Measurements from ENCODE around the gene TBX6. TPM values are rescaled to one million over a fixed set of nuclear protein-coding genes. Genes with fewer than 3 reads are reported as not detected.
"Not testable (repeated sequence)": the region's sequence is repeated elsewhere in the genome, so short reads cannot be mapped to it uniquely, and the experiment has no call there.

The TBX6 gene
- under 1 TPM; 0.33 to 0.87 (median 0.48) TPM for total RNA-seq

GRCh38 chr16:30091474-30092372, at the start of gene TBX6:
Gene TBX6 (minus strand): TSS chr16:30091924. CDS start chr16:30091193, 731 bp downstream.
- Mint-ChIP-seq H3K36me3 (ENCODE audit: insufficient read depth) (peaks cover 7% of the 10 kb centered on the region), H3K4me1 (ENCODE audit: low read depth) (peaks cover 47% of the 10 kb centered on the region), H3K9me3 (peaks cover under 1% of the 10 kb centered on the region), H3K4me3 (peak within 1 kb of the TSS; percentile 85), H3K27me3 (ENCODE audit: low read depth) (no peaks in the 10 kb centered on the region)
- ATAC-seq (peak; percentile 87 to 89), DNase-seq (peak; percentile 90)

GRCh38 chr16:30139583-30140481, 48.1 kb upstream of the TBX6 start:
- Mint-ChIP-seq H3K27me3 (ENCODE audit: low read depth) (no peaks in the 10 kb centered on the region), H3K9me3 (no peaks in the 10 kb centered on the region), H3K4me3 (no peak overlapping the region), H3K36me3 (ENCODE audit: insufficient read depth) (no peaks in the 10 kb centered on the region), H3K4me1 (ENCODE audit: low read depth) (peaks cover 13% of the 10 kb centered on the region)
- ATAC-seq, result peak in 1 of 2 donors; percentile 46
- DNase-seq, result no peak

DNA sequence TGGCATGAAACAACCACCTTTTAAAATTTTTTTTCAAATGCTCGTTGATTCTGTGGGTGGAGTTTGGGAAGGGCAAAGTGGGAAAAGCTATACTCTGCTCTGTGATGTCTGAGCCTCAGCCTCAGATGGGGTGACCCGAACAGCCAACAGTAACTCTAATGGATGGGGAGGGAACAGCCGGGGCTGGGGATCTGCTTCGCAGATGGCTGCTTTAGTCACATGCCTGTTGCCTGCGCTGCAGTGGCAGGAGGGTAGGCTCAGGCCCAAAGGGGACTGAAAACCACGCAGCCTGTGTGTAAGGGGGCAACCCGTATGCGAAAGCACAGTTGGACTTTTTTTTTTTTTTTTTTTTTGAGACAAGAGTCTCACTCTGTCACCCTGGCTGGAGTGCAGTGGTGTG, 46.2 kb upstream of the TBX6 start:
- H3K9me3 Mint-ChIP-seq, result no peaks in the 10 kb centered on the region
- peaks cover 9% of the 10 kb centered on the region for H3K4me1 Mint-ChIP-seq (ENCODE audit: low read depth)
- ATAC-seq (no peak), DNase-seq (no peak)
- no peaks in the 10 kb centered on the region for H3K27me3 Mint-ChIP-seq (ENCODE audit: low read depth)
- H3K4me3 Mint-ChIP-seq, result no peak overlapping the region
- H3K36me3 Mint-ChIP-seq (ENCODE audit: insufficient read depth), result no peaks in the 10 kb centered on the region

GRCh38 chr16:30136971-30137605, 45.4 kb upstream of the TBX6 start:
- peaks cover 9% of the 10 kb centered on the region for H3K4me1 Mint-ChIP-seq (ENCODE audit: low read depth)
- H3K9me3 Mint-ChIP-seq, result no peaks in the 10 kb centered on the region

DNA sequence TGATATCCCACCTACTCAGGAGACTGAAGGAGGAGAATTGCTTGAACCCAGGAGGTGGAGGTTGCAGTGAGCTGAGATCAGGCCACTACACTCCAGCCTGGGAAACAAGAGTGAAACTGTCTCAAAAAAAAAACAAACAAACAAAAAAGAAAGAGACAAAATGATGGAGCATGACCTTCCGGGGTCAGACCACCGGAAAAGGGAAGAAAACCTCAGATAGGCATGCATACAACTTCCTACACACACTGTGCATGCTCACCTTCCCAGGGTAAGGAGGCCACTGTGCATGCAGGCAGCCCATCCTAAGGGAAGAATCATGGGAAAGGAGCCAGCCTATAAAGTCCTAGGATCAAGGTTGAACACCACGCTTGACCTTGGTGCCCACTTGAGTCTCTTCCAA, 40.9 kb upstream of the TBX6 start:
- DNase-seq (no peak), ATAC-seq (no peak)
- no peak overlapping the region for H3K4me3 Mint-ChIP-seq

More at GRCh38 chr16:30136971-30137605, 45.4 kb upstream of the TBX6 start:
- Mint-ChIP-seq H3K4me3 (no peak overlapping the region), H3K36me3 (ENCODE audit: insufficient read depth) (no peaks in the 10 kb centered on the region), H3K27me3 (ENCODE audit: low read depth) (no peaks in the 10 kb centered on the region)
- ATAC-seq (no peak), DNase-seq (no peak)

DNA sequence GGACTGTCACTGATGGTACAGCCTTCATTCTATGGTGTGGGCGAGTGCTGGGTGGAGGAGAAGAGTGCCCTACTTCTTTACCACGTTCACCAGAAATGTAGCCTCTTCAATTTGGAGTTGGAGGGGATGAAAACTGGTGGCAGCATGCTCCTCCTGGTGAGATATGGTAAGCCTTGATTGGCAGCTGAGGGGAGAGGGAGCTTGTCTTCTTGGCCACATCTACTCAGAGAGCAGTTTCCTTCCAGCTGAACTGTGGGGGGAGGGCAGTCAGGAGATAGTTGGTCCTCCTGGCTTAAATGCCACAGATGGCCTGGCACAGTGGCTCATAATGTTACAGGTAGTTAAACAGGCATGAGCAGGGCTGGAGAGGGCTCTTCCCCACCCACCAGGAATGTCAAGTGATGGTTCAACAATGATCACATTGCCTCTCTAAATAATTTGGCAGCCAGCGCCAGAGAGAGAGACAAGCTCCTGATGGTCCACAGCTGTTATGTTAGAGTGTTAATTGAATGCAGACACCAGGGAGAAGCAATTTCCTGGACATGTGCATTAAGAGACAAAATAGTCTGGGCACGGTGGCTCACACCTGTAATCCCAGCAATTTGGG, 40.2 kb upstream of the TBX6 start:
- Mint-ChIP-seq H3K4me1 (ENCODE audit: low read depth) (peaks cover 5% of the 10 kb centered on the region), H3K27me3 (ENCODE audit: low read depth) (no peaks in the 10 kb centered on the region), H3K4me3 (no peak overlapping the region), H3K36me3 (ENCODE audit: insufficient read depth) (no peaks in the 10 kb centered on the region), H3K9me3 (no peaks in the 10 kb centered on the region)
- DNase-seq (no peak), ATAC-seq (no peak)

More for the DNA sequence above, 40.9 kb upstream of the TBX6 start:
- Mint-ChIP-seq H3K36me3 (ENCODE audit: insufficient read depth) (no peaks in the 10 kb centered on the region), H3K27me3 (ENCODE audit: low read depth) (no peaks in the 10 kb centered on the region), H3K9me3 (no peaks in the 10 kb centered on the region), H3K4me1 (ENCODE audit: low read depth) (peaks cover 5% of the 10 kb centered on the region)

DNA sequence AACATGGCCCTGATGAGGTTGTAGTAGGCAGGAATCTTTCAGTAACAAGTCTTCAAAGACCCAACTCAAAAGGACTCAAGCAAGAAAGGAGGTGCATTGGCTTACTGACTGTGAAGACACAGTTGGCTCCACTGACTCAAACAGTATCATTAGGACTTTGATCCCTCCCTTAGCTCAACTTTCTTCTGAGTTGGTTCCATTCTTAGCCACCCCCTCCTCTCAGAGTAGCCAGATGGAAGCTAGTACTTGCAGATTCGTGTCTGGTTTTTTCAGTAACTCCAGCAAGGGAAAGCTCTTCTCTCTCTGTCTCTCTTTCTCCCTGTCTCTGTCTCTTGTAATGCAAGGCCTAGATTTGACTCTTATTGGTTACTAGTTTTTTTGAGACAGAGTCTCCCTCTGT, 36.3 kb upstream of the TBX6 start:
- ATAC-seq, result no peak
- no peaks in the 10 kb centered on the region for H3K27me3 Mint-ChIP-seq (ENCODE audit: low read depth)
- H3K9me3 Mint-ChIP-seq, result no peaks in the 10 kb centered on the region
- no peaks in the 10 kb centered on the region for H3K36me3 Mint-ChIP-seq (ENCODE audit: insufficient read depth)
- peaks cover 5% of the 10 kb centered on the region for H3K4me1 Mint-ChIP-seq (ENCODE audit: low read depth)
- no peak overlapping the region for H3K4me3 Mint-ChIP-seq
- no peak for DNase-seq

DNA sequence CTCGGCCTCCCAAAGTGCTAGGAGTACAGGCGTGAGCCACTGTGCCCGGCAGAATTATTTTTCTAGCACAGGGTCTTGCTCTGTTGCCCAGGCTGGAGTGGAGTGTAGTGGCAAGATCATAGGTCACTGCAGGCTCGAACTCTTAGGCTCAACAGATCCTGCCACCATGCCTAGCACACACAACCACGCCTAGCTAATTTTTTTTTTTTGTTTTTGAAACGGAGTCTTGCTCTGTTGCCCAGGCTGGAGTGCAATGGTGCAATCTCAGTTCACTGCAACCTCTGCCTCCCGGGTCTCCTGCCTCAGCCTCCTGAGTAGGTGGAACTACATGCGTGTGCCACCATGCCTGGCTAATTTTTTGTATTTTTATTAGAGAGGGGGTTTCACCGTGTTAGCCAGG, 34.0 kb upstream of the TBX6 start:
- not testable (repeated sequence) for H3K9me3 Mint-ChIP-seq; H3K27me3 Mint-ChIP-seq (ENCODE audit: low read depth); ATAC-seq; H3K36me3 Mint-ChIP-seq (ENCODE audit: insufficient read depth); H3K4me3 Mint-ChIP-seq; DNase-seq
- H3K4me1 Mint-ChIP-seq (ENCODE audit: low read depth), result peaks cover 14% of the 10 kb centered on the region

DNA sequence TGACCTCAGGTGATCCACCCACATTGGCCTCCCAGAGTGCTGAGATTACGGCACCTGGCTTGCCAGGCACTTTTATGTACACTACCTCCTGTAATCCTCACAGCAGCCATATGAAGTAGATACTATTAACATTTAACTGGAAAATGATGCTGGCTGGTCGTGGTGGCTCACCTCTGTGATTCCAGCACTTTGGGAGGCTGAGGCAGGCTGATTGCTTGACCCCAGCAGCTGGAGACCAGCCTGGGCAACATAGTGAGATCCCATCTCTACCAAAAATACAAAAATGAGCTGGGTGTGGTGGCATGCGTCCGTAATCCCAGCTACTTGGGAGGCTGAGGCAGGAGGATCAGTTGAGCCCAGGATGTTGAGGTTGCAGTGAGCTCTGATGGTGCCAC, 33.3 kb upstream of the TBX6 start:
- H3K4me3 Mint-ChIP-seq, result no peak overlapping the region
- DNase-seq, result no peak
- no peak for ATAC-seq
- H3K4me1 Mint-ChIP-seq (ENCODE audit: low read depth), result peaks cover 13% of the 10 kb centered on the region
- H3K9me3 Mint-ChIP-seq, result no peaks in the 10 kb centered on the region
- H3K36me3 Mint-ChIP-seq (ENCODE audit: insufficient read depth), result no peaks in the 10 kb centered on the region
- no peaks in the 10 kb centered on the region for H3K27me3 Mint-ChIP-seq (ENCODE audit: low read depth)

- Mint-ChIP-seq H3K9me3 (no peaks in the 10 kb centered on the region), H3K4me1 (ENCODE audit: low read depth) (peaks cover 13% of the 10 kb centered on the region), H3K36me3 (ENCODE audit: insufficient read depth) (no peaks in the 10 kb centered on the region), H3K4me3 (peak overlapping the region; percentile 86), H3K27me3 (ENCODE audit: low read depth) (no peaks in the 10 kb centered on the region)
- DNase-seq (peak; percentile 9), ATAC-seq (peak; percentile 28 to 46)
These were observed 31.0 kb upstream of the TBX6 start for GRCh38 chr16:30122604-30123160.

- no peak for ATAC-seq
- Mint-ChIP-seq H3K9me3 (no peaks in the 10 kb centered on the region), H3K36me3 (ENCODE audit: insufficient read depth) (no peaks in the 10 kb centered on the region), H3K4me1 (ENCODE audit: low read depth) (peaks cover 13% of the 10 kb centered on the region), H3K27me3 (ENCODE audit: low read depth) (no peaks in the 10 kb centered on the region), H3K4me3 (peak overlapping the region; percentile 86)
- DNase-seq, result no peak
These were observed 30.2 kb upstream of the TBX6 start for GRCh38 chr16:30121741-30122571.

GRCh38 chr16:30120340-30121105, 28.8 kb upstream of the TBX6 start:
- DNase-seq (no peak), ATAC-seq (no peak)
- peaks cover 13% of the 10 kb centered on the region for H3K4me1 Mint-ChIP-seq (ENCODE audit: low read depth)
- H3K4me3 Mint-ChIP-seq, result no peak overlapping the region
- no peaks in the 10 kb centered on the region for H3K27me3 Mint-ChIP-seq (ENCODE audit: low read depth)
- no peaks in the 10 kb centered on the region for H3K36me3 Mint-ChIP-seq (ENCODE audit: insufficient read depth)
- no peaks in the 10 kb centered on the region for H3K9me3 Mint-ChIP-seq
